HL-60 (cell line): ENCODE data around the gene RB1.

ENCODE experiments used
- GABPA ChIP-seq: IDR thresholded peaks from 2 replicates; pipeline ENCODE4 v1.6.1; 2012; ENCODE audit warnings: low read depth
- POLR2AphosphoS5 ChIP-seq: IDR thresholded peaks from 2 replicates; pipeline ENCODE4 v1.6.1; 2012; ENCODE audit warnings: low read depth
- SPI1 ChIP-seq: IDR thresholded peaks from 2 replicates; pipeline ENCODE4 v1.6.1; 2012; ENCODE audit warnings: low read depth, mild to moderate bottlenecking, borderline replicate concordance
- TF ChIP-seq, protein P1 (sequence below): IDR thresholded peaks from one replicate; pipeline ENCODE4 v1.5.1; 2011; ENCODE audit warnings: low read length, control low read depth, inconsistent platforms; ENCODE audit not compliant: insufficient read depth
- TF ChIP-seq, protein P2 (sequence below): IDR thresholded peaks from 2 replicates; pipeline ENCODE4 v1.6.1; 2012; ENCODE audit warnings: low read depth; ENCODE audit not compliant: insufficient replicate concordance

DNA sequence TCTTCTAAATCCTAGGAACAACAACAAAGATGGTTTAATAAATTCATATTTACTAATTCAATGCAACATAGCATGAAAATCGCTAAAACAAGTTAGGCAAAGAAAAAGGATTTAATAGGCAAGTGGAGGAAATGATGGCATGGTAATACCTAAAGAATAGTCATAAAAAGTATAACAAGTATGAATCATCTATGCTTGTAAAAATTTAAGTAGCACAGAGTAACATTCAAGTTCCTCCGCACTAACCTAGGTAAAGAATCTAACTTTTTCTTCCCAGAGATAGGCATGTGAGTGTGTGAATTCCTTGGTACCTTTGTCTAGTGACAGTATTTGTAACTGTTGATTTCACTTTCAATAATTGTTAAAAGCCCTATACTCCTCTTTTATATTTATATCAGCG is 186.7 kb downstream of the RB1 start:
- no peak for TF ChIP-seq POLR2AphosphoS5
- TF ChIP-seq, protein P1, sequence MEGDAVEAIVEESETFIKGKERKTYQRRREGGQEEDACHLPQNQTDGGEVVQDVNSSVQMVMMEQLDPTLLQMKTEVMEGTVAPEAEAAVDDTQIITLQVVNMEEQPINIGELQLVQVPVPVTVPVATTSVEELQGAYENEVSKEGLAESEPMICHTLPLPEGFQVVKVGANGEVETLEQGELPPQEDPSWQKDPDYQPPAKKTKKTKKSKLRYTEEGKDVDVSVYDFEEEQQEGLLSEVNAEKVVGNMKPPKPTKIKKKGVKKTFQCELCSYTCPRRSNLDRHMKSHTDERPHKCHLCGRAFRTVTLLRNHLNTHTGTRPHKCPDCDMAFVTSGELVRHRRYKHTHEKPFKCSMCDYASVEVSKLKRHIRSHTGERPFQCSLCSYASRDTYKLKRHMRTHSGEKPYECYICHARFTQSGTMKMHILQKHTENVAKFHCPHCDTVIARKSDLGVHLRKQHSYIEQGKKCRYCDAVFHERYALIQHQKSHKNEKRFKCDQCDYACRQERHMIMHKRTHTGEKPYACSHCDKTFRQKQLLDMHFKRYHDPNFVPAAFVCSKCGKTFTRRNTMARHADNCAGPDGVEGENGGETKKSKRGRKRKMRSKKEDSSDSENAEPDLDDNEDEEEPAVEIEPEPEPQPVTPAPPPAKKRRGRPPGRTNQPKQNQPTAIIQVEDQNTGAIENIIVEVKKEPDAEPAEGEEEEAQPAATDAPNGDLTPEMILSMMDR = no peak
- TF ChIP-seq, protein P2, sequence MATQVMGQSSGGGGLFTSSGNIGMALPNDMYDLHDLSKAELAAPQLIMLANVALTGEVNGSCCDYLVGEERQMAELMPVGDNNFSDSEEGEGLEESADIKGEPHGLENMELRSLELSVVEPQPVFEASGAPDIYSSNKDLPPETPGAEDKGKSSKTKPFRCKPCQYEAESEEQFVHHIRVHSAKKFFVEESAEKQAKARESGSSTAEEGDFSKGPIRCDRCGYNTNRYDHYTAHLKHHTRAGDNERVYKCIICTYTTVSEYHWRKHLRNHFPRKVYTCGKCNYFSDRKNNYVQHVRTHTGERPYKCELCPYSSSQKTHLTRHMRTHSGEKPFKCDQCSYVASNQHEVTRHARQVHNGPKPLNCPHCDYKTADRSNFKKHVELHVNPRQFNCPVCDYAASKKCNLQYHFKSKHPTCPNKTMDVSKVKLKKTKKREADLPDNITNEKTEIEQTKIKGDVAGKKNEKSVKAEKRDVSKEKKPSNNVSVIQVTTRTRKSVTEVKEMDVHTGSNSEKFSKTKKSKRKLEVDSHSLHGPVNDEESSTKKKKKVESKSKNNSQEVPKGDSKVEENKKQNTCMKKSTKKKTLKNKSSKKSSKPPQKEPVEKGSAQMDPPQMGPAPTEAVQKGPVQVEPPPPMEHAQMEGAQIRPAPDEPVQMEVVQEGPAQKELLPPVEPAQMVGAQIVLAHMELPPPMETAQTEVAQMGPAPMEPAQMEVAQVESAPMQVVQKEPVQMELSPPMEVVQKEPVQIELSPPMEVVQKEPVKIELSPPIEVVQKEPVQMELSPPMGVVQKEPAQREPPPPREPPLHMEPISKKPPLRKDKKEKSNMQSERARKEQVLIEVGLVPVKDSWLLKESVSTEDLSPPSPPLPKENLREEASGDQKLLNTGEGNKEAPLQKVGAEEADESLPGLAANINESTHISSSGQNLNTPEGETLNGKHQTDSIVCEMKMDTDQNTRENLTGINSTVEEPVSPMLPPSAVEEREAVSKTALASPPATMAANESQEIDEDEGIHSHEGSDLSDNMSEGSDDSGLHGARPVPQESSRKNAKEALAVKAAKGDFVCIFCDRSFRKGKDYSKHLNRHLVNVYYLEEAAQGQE = no peak
- no peak for TF ChIP-seq SPI1
- TF ChIP-seq GABPA = no peak
